Measurements from ENCODE around the gene HTD2.

HTD2 gene

GRCh38 chr3:58307639-58308215, 1.4 kb downstream of the HTD2 start:
- H3K4me3 ChIP-seq (ENCODE audit: low read depth, low read length) = peak overlapping the region; percentile 76
- TF ChIP-seq, protein P1, sequence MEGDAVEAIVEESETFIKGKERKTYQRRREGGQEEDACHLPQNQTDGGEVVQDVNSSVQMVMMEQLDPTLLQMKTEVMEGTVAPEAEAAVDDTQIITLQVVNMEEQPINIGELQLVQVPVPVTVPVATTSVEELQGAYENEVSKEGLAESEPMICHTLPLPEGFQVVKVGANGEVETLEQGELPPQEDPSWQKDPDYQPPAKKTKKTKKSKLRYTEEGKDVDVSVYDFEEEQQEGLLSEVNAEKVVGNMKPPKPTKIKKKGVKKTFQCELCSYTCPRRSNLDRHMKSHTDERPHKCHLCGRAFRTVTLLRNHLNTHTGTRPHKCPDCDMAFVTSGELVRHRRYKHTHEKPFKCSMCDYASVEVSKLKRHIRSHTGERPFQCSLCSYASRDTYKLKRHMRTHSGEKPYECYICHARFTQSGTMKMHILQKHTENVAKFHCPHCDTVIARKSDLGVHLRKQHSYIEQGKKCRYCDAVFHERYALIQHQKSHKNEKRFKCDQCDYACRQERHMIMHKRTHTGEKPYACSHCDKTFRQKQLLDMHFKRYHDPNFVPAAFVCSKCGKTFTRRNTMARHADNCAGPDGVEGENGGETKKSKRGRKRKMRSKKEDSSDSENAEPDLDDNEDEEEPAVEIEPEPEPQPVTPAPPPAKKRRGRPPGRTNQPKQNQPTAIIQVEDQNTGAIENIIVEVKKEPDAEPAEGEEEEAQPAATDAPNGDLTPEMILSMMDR (IDR thresholded peaks at IDR 0.05; ENCODE audit: low read depth, low read length) = peak; percentile 49
- in situ Hi-C loops (cut with HindIII; ENCODE audit: low sequenced_read_pairs) = no loop called here
- peak; percentile 75 for DNase-seq (ENCODE audit: low read depth, low spot score)

- in situ Hi-C loops (cut with HindIII; ENCODE audit: low sequenced_read_pairs) = no loop called here
- no peak overlapping the region for H3K4me3 ChIP-seq (ENCODE audit: low read depth, low read length)
- TF ChIP-seq, protein P1 (IDR thresholded peaks at IDR 0.05; ENCODE audit: low read depth, low read length) = no peak
- DNase-seq (ENCODE audit: low read depth, low spot score) = no peak
Measured at GRCh38 chr3:58308728-58309127, 2.4 kb downstream of the HTD2 start.

- TF ChIP-seq, protein P1 (IDR thresholded peaks at IDR 0.05; ENCODE audit: low read depth, low read length) = no peak
- no peak overlapping the region for H3K4me3 ChIP-seq (ENCODE audit: low read depth, low read length)
- DNase-seq (ENCODE audit: low read depth, low spot score) = no peak
- in situ Hi-C loops (cut with HindIII; ENCODE audit: low sequenced_read_pairs) = no loop called here
Measured at GRCh38 chr3:58317811-58318210, 11.5 kb downstream of the HTD2 start.

DNA sequence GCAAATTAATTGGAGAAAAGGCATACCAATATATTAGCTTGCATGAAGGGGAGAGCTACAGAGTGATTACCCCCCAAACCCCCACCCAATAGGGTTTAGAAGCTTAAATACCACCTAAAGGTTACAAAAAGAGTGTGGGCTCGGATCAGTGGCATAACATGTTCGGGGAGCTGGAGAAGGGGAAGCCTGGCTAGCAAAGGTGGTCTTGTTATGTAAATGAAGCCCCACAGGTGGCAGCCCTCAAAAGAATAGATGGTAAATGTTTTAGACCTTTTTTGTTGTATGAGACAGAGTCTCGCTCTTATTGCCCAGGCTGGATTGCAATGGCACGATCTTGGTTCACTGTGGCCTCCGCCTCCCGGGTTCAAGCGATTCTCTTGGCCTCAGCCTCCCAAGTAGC, 15.5 kb downstream of the HTD2 start:
- H3K4me3 ChIP-seq (ENCODE audit: low read depth, low read length) = no peak overlapping the region
- DNase-seq (ENCODE audit: low read depth, low spot score) = no peak
- TF ChIP-seq, protein P1 (IDR thresholded peaks at IDR 0.05; ENCODE audit: low read depth, low read length) = no peak
- in situ Hi-C loops (cut with HindIII; ENCODE audit: low sequenced_read_pairs) = no loop called here

- no peak overlapping the region for H3K4me3 ChIP-seq (ENCODE audit: low read depth, low read length)
- DNase-seq (ENCODE audit: low read depth, low spot score) = no peak
- TF ChIP-seq, protein P1 (IDR thresholded peaks at IDR 0.05; ENCODE audit: low read depth, low read length) = no peak
- in situ Hi-C loops (cut with HindIII; ENCODE audit: low sequenced_read_pairs) = no loop called here
Measured at GRCh38 chr3:58322793-58323192, 16.5 kb downstream of the HTD2 start.

DNA sequence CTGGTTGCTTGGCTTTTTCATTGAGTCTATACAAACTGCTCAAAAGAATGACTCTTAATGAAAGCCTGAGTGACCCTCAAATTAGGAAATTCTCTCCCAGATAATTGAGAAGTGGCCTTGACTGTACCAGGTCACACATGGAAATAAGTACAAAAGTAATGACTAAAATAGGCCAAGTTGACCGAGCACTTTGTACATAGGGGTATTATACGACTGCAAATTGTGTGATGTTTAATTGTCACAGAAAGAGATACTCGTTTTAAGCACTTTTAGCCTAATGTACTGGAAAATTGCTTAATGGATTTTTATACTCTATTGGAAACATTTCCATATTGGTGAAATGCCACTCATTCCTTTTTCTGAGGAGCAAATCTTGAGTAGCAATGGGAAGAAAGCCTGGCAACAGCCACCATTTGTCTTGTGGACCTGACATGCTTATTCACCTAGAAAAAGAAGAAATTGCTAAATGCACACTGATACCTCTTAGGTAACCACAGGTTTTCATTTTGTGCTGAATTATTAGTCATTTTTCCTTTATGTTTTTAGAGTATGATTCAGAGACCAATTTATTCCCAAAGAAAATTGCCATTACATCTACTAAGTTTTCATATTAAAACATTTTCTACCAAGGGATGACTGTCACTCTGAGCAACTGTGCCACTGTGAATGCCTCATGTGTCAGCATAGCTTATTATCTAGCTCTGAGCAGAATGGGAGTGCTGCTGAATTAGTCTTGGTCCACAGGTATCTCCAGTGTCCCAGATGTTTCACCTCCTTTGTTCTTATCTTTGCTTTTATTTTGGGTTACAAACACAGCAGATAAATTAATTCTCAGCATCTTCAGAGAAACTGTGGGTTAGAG, 17.4 kb downstream of the HTD2 start:
- no peak overlapping the region for H3K4me3 ChIP-seq (ENCODE audit: low read depth, low read length)
- in situ Hi-C loops (cut with HindIII; ENCODE audit: low sequenced_read_pairs) = no loop called here
- no peak for DNase-seq (ENCODE audit: low read depth, low spot score)
- TF ChIP-seq, protein P1 (IDR thresholded peaks at IDR 0.05; ENCODE audit: low read depth, low read length) = no peak

Measured in astrocyte of the spinal cord (primary cell).